Inflammatory macrophage treated with lipopolysaccharide for 4 hours (primary cell): Measurements from ENCODE around the gene GPSM3.

Experiments
- DNase-seq: peaks from one replicate; pipeline ENCODE4 v3.0.0-alpha.2; 2020

The GPSM3 gene

DNA sequence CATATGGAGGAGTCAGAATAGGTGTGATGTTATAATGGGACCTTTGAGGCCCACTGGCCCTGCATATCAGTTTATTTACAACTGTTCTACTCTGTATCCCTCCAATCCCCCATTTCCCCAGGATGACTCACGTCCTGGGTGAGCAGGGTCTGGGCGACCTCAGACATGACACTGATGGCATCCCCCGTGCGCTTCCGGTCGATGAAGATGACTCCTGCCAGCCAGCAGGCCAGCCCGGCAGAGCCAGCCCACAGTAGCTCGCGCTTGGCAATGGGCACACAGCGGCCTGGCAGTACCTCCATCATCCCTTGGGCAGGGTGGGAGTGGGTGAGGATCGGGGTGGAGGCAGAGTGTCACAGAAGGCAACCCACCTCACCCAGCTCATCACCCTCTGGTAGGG lies 22.1 kb downstream of the GPSM3 start:
- DNase-seq = no peak

- no peak for DNase-seq
Measured at GRCh38 chr6:32168807-32169591, 23.4 kb downstream of the GPSM3 start.

- DNase-seq = no peak
Measured at GRCh38 chr6:32168350-32168749, 24.1 kb downstream of the GPSM3 start.

DNA sequence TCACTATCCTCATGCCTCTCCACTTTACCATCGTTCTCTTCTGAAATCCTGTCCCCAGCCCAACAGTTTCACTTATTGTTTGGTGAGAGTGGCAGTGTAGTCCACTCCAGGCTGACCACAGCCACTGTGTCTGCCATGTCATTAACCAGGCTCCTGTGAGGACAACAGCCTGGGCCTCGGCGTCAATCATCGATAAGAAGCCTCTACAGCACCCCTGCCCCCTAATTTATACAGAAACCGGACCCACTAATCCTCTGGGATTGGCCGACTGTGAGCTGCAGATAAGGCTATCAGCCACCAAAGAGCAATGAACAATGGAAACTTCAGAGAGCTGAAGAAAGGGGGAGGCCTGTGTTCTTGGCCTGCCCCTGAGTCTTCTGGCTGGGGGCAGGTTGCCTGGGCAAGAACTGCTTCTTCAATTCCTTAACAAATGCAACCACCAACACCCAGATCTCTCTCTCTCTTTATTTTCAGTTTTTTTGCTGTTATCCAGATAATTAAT lies 24.6 kb downstream of the GPSM3 start:
- DNase-seq = no peak

GRCh38 chr6:32167154-32167760 lies 25.2 kb downstream of the GPSM3 start:
- DNase-seq = no peak

DNA sequence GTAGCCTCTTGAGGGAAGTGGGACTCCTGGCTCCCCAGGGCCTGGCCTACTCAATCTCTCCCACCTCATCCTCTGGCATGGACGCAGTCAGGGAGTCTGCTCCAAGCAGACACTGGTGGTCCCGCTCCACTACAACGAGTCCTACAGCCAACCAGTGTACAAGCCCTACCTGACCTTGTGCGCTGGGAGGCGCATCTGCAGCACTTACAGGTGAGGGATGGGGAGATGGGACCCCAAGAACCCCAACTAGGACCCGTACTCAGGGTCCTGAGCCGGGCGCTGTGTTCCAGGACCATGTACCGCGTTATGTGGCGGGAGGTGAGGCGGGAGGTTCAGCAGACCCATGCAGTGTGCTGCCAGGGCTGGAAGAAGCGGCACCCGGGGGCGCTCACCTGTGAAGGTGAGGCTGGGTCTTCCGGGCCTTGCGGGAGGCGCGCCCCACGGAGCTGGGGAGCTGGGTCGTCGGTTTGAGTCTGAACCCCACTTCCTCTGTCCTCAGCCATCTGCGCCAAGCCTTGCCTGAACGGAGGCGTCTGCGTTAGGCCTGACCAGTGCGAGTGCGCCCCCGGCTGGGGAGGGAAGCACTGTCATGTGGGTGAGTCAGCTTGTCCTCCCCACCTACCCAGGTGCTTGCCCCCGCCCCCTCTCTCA lies 25.9 kb downstream of the GPSM3 start:
- no peak for DNase-seq

DNA sequence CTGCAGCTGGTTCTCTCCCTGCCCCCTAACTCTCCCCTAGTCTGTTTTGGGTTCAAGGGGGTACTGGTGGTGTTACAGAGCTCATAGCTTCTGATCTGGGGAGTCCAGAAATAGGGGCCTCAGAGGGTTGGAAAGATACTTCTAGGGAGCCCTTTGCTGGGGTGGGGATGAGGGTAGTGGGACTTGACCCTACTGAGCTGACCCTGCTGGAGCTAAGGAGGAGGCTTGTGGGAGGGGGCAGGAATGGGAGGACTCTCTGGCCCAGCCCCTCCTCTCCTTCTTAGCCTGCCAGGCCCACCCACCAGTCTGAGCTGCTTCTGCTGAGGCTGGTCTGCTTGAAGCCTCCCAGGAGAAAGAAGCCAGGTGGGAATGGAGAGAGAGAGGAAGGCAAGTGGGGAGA lies 28.1 kb downstream of the GPSM3 start, which contains the start of gene EGFL8:
TSS of gene EGFL8 (plus strand) at position 301 of the 400 bp plus-strand sequence. CDS start 1,571 bp downstream, outside the sequence.
- DNase-seq = no peak

DNA sequence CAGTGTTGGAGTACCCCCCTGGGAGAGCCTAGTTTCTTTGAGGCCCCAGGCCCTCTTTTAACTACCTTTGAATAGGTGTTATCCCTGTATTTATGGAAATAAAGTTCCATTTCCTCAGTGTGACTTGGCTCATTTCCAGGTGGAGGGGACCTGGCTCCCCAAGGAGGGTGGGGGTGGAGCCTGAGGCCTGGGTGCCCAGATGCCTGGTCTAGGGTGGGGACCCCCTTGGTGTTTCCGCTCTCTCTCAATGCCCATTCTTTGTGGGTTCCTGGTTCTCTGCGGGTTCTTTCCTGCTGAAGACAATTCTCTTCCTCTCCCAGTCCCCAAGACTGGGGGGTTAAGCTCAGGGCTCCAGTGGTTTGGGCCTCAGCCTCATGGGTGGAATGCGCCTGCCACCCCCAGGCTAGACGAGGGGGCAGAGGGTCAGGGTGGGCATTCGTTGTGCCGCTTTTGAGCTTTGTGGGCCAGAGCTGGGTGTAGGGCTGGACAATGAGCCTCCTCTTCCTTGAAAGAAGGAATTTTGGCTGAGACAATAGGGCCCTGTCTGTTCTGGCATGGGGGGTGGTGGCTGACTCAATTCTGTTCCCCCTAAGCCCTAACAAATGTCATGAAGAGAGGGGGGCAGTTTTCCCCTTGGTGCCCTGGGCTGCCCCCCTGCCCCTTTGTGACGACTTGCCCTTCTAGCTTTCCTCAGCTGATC lies 28.7 kb downstream of the GPSM3 start:
- DNase-seq = no peak

- DNase-seq = no peak
Measured at GRCh38 chr6:32158052-32158451, 34.4 kb downstream of the GPSM3 start.

DNA sequence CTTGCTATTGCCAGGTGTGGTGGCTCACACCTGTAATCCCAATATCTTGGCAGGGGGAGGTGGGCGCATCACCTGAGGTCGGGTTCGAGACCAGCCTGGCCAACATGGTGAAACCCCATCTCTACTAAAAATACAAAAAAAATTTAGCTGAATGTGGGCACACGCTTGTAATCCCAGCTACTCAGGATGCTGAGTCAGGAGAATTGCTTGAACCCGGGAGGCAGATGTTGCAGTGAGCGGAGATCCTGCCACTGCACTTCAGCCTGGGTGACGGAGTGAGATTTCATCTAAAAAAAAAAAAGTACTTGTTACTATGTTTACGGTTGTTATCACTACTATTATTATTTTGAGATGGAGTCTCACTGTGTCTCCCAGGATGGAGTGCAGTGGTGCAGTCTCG lies 35.6 kb downstream of the GPSM3 start:
- no peak for DNase-seq

DNA sequence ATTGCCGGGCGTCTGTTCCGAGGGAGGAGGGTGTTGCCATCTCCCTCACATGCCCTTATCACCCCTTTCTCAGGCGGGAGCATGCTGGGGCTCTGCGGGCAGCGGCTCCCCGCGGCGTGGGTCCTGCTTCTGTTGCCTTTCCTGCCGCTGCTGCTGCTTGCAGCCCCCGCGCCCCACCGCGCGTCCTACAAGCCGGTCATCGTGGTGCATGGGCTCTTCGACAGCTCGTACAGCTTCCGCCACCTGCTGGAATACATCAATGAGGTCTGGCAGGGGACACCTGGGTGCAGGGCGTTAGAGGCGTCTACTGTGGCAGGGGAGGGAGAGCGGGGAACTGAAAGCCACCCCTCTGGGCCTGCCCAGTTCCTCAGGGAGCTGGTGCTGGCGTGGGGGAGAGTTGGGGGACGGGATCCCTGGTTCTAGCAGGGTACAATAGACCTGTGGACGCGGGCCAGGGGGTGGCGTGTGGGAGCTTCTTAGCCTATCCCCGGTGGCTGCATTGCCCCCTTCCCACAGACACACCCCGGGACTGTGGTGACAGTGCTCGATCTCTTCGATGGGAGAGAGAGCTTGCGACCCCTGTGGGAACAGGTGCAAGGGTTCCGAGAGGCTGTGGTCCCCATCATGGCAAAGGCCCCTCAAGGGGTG lies 37.8 kb downstream of the GPSM3 start:
- DNase-seq = peak; percentile 27

DNA sequence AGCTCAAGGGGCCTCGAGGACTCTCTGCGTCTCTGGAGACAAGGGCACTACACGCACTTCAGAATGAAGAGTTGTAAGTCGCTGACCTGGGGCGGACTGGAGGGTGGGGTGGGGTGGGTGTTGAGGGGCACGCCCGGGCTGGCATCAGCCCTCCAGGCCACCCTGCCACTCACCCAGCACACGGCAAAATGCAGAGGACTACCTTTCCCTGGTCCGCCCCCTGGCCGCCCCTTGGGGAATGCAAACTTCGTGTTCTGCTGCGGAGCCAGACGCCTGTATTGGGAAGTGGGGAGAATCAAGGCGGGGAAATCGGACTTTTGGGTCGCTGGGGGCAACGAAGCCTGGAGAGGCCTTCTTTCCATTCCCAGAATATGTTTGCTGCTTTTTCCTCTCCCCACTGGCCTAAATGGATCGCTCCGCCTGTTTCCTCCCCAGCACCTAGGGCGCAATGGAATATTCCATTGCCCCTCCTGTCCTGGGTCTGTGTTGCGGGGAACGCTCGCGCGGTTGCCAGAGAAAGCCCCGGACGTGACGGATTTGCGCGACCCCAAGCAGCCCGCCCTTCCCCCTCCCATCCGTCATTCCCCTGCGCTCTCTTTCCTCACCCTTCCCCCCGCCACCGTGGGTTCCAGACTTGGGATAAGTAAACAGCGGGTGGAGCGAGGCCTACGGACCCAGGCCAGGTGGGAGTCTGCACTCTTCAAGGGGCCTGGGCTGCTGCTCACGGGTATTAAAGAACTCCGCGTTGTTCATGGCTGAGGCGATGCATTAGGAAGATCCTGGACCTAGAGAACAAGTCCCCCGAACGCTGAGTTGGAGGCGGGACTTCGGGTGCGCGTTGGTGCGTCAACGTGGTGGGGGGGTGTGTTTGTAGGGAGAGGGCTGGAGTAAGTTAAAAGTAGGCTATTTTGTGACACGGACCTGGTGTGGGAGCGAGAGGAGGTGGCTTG lies 38.6 kb downstream of the GPSM3 start, which contains the start of gene PPT2:
TSS of gene PPT2 (plus strand) at position 578 of the 950 bp plus-strand sequence. CDS start 454 bp downstream, outside the sequence.
- DNase-seq = no peak

DNA sequence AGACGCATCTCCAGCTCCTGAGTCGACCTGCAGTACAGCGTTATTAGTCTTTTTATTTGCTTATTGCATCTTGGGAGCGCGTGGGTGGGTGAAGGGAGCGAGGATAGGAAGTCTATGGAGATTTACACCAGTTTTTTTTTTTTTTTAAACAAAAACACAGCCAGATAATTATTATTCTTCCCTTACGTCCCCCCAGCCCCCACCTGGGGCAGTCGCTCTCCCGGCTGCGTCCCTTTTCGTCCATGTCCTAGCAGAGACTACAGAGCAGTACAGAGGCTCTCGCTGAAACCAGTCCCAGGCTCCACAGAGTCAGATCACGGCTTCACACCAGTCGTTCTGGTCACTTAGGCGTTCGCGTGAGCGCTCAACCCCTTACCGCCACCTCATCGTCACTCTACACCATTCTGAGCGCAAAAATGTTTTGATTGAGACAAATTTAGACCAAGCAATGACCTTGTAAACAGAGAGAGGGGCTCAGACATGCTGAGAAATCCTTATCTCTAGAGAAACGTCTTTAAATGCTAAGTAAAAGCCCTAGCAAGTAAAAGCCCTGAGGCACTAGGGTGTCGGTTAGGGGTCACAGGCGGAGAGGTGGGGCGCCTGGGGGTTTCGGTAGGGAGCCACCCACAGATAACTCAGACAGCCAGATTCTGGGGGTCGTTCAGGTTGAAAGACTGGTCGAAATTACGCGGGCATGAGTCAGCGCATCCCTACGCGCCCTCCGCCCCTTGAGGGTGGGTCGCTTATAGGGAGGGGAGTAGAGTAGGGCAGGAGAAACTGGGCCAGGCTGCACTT lies 39.5 kb downstream of the GPSM3 start:
- DNase-seq = no peak

- no peak for DNase-seq
Measured at GRCh38 chr6:32151863-32152768, 40.3 kb downstream of the GPSM3 start, which contains the start of gene PRRT1. TSS of gene PRRT1 (minus strand) at chr6:32151939. CDS start at chr6:32151827, 112 bp downstream.

GRCh38 chr6:32151181-32151862 lies 41.1 kb downstream of the GPSM3 start:
- DNase-seq = no peak

DNA sequence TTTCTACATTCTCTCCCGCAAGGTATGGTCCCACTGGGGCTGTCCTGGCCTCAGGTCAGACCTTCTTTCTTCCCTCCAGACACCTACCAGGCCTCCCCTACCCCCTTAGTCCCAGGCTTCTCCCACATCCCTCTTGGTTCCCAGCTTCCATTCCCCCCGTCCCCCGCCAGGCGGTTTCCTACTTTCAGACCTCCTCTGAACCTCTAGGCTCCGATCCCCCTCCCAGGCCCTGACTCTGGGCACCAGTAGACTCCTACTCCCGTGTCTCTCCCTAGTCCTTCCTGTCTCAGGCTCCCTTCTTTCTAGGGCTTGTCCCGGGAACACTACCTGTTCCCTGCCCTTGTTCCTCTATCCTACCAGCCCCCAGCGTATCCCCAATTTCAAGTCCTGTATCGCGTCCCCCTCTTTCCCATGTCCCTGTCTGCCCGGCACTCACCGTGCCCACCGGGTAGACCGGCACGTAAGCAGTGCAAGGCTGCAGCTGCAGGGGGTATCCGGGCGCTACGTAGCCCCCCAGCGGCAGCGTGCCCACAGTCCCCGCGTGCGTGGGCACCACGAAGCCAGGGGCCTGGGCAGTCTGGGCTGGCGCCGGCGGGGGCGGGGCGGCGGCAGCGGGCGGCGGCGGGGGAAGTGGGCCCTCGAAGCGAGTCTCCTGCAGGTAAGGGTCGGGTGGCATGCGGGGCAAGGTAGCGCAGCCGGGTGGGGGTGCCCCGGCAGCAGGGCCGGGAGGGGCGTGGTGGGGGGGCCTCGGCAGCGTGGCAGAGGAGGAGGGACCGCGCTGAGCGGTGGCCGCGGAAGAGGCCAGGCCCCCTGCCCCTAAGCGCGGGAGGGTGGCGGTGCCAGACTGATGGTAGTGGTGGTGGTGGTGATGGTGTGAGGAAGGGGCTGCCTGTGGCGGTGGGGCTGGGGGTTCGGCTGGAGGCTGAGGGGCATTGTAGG lies 42.2 kb downstream of the GPSM3 start:
- no peak for DNase-seq

GRCh38 chr6:32149092-32149755 lies 43.2 kb downstream of the GPSM3 start:
- no peak for DNase-seq
